Activated CD4-positive, alpha-beta T cell treated with anti-CD3 and anti-CD28 coated beads, Interleukin-2, amount 50 U/mL, for 1 hour (primary cell): Measurements from ENCODE around the gene HOOK2.
"Not testable (repeated sequence)": the region's sequence is repeated elsewhere in the genome, so short reads cannot be mapped to it uniquely, and the experiment has no call there.

Source experiments
- DNase-seq: peaks from one replicate; pipeline ENCODE4 v3.0.0-alpha.2; 2020

Gene HOOK2

DNA sequence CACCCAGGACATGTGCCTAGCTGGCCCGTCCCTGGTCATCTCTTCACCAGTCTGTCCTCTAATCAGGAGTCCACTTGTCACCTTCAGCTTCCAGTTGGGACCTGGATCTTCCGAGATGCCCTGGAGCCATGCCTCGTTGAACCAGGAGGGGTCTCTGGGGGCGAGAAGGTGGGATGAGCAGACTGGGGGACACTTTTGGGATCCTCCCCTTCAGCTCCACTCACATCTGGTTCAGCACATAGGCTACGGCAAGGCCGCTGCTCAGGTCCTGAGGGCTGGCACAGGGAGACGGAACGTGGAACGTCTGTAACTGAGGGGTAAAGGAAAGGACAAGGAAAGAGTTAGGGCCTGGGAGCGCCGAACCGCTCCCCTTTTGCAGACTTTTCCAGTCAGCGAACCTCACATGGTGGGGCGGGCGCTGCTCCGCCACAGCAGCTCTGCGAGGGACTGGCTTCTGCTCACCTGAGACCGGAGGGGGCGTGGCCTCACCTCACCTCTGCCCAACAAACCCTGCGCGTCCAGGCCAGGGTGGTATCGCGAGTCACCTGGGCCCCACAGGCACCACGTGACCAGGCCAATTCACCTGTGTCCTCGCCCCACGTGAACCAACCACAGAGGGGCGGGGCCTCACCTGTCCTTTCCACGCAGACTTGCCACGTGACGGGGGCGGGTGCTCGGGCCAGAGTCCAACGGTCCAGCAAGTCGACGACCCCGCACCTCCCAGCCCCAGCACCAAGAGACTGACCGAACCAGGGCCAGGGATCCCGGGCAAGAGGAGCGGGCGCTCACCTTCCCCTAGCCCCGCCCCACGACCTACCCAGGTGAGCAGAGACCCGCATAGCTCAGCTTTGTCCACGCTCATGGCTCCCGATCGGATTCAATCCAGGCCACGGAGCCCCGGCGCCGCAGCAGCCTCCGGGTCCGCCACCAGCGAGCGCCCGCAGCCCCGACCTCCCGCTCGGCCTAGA, at the start of gene HOOK2:
Gene HOOK2 (minus strand): TSS at position 965 of the 968 bp plus-strand sequence. CDS start 103 bp downstream, at position 862.
- peak; percentile 48 for DNase-seq

- DNase-seq = no peak
Observed at GRCh38 chr19:12821761-12822160, 46.4 kb upstream of the HOOK2 start.

DNA sequence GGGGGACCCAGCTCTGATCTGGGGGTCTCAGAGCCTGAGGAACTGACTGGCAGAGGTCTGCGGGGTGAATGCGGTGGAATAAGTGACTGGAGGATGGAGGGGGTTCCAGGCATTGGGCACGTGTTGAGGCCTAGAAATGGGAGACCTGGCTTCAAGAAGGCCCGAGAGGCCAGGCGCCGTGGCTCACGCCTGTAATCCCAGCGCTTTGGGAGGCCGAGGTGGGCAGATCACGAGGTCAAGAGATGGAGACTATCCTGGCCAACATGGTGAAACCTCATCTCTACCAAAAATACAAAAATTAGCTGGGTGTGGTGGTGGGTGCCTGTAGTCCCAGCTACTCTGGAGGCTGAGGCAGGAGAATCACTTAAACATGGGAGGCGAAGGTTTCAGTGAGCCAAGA, 42.5 kb upstream of the HOOK2 start:
- not testable (repeated sequence) for DNase-seq

- not testable (repeated sequence) for DNase-seq
Observed at GRCh38 chr19:12817188-12817587, 41.8 kb upstream of the HOOK2 start.

DNA sequence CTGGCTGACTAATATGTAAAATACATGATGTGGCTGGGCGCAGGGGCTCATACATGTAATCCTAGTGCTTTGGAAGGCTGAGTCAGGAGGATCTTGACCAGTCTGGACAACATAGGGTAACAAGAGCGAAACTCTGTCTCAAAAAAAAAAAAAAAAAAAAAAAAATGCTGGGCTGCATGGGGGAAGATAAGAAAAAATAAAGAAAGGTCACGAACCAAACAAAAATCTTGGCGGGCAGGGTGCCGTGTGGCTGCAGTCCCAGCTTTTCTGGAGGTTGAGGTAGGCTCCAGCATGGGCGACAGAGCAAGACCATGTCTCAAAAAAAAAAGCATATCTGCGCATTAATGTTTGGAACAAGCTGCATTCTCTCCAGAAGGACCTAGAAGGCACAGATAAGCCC, 39.7 kb upstream of the HOOK2 start:
- DNase-seq = no peak

DNA sequence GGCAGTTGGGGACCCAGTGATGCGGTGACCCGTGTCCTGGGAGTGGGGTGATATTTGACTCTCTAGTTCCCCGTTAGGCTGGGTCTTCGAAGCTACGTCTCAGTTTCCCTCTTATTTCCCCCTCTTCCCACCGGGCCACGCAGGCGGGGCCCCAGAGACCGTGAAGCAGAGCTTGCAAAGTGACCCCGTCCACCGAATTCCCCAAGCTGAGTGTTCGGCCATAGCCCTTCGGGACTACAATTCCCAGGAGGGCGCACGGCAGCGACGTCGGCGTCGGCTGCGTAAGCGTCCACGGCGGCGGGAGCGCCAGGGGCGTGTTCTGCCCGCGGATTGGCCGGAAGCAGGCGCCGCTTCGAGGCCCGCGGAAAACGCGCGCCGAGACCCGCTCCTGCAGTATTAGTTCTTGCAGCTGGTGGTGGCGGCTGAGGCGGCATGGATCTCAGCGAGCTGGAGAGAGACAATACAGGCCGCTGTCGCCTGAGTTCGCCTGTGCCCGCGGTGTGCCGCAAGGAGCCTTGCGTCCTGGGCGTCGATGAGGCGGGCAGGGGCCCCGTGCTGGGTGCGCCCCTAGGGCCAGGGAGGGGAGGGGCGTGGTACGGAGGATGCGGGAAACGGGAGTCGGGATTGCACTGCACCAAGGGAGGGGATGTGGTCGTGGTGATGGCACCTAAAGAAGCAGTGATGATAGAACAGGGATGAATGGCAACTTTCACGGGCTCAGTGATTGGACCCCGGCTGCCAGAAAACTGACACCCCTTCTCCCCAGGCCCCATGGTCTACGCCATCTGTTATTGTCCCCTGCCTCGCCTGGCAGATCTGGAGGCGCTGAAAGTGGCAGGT, 31.1 kb upstream of the HOOK2 start, which contains the start of gene RNASEH2A:
Gene RNASEH2A (plus strand): TSS at position 343 of the 840 bp plus-strand sequence. CDS start 90 bp downstream, at position 433.
- peak; percentile 83 for DNase-seq

DNA sequence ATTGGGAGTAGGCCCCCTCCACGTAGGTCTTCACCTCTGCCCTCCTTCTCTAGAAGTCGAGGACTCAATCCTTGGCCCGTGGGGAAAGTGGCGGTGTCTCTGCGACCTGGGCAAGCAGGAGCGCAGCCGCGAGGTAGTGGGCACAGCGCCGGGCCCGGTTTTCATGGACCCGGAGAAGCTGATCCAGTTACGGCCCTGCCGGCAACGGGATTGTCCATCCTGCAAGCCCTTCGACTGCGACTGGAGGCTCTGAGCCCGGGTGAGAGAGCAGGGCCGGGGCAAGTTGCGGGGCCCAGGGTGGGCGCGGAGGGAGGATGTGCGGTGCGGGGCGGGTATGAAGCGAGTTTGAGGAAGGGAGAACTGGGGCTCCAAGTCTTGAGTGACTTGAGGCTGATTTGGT, 28.7 kb upstream of the HOOK2 start:
- DNase-seq = no peak

DNA sequence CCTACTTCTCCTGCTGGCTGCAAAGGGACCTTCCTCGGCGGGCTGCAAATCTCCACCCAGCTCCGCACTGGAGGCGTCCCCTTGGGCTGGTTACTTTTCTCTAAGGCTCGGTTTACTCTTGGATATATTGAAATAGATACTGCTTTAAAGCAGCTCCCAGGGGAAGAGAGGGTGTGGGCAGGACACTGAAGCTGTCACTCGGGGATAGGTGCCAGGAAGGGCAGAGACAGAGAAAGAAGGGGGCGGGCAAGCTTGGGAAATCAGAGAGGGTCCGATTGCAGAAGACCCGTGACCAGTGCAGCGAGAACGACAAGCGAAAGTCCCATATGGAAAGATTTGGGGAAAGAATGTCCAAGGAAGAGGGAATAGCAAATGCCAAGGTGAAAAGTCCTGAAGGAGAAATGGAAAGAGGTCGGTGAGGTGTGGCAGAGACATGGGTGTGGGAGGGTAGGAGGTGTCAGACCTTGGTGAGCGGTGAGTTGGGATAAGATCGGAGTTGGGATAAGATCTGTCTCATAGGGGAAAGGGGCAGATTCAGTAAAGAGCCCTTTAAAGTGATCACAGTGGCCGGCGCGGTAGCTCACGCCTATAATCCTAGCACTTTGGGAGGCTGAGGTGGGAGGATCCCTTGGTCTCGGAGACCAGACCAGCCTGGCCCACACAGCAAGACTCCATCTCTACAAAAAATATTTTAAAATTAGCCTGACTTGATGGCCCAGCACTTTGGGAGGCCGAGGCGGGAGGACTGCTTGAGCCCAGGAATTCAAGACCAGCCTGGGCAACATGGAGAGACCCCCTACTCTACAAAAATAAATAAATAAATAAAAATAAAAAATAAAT, 27.1 kb upstream of the HOOK2 start:
- DNase-seq = no peak

DNA sequence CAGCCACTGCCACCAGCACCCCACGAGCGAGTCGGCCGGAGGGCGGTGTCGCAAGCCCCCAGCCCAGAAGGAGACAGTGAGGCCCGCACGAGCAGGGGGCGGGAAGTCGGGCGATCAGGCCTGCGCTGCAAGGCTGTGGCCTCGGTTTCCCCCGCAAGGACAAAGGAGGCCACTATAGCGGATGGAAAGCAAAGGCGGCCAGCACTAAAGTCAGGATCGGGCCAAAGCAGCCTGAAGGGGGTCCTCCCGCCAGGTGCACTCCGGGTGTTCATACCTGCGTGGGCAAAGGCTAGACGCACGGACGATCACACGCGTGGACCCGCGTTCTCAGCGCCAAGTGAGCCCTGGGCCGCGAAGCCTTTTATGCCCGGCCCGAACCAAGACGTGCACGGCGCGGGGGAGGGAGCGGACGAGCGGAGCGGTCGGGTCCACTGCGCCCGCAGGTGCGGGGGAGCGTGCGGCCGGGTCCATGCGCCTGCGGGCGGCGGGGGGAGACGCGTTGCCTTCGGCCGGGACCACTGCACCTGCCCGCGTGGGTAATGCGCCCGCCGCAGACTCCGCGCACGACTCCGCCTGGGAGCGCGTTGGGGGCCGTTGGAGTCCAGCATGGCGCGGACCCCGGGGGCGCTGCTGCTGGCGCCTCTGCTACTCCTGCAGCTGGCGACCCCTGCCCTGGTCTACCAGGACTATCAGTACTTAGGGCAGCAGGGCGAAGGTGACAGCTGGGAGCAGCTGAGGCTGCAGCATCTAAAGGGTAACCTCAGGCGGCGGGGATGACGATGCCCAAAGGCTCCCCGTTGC, 26.3 kb upstream of the HOOK2 start, which contains the start of the genes PRDX2 and THSD8:
Gene PRDX2 (minus strand): TSS at position 335 of the 801 bp plus-strand sequence. CDS start 539 bp downstream, outside the sequence.
Gene THSD8 (plus strand): TSS at position 604 of the 801 bp plus-strand sequence. CDS start 3 bp downstream, at position 607.
- DNase-seq = peak; percentile 74

DNA sequence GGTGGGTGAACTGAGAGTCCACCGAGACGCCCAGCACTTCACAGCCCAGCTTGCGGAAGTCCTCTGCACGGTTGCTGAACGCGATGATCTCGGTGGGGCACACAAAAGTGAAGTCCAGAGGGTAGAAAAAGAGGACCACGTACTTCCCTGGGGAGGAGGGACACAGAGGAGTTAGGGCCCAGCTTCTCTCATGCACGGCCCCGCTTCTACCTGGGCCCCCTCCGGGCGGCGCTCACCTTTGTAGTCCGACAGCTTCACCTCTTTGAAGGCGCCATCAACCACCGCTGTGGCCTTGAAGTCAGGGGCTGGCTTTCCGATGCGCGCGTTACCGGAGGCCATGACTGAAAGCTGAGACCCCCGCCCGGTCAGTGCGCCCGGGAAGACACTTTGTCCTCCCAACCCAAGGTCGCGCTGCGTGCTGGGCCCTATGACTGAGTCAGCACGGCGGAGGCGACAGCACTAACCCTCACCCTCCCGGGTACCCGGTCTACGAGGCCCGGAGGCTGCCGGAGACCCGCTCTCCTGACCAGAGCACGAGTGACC, 25.6 kb upstream of the HOOK2 start:
- DNase-seq = no peak

DNA sequence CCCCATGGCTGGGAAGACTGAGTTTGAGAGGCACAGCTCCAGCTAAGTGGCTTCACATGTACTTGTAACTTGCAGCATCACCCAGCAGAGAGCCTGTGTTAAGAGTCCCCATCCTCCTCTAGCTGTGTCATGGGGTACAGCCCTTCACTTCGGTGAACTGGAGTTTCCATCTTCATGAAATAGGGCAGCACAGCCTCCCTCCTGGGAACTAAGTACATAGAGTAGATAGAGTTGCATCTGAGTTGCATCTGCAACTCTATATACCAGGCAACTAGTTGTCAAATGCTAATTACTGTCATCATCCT, 25.1 kb upstream of the HOOK2 start:
- DNase-seq = no peak

DNA sequence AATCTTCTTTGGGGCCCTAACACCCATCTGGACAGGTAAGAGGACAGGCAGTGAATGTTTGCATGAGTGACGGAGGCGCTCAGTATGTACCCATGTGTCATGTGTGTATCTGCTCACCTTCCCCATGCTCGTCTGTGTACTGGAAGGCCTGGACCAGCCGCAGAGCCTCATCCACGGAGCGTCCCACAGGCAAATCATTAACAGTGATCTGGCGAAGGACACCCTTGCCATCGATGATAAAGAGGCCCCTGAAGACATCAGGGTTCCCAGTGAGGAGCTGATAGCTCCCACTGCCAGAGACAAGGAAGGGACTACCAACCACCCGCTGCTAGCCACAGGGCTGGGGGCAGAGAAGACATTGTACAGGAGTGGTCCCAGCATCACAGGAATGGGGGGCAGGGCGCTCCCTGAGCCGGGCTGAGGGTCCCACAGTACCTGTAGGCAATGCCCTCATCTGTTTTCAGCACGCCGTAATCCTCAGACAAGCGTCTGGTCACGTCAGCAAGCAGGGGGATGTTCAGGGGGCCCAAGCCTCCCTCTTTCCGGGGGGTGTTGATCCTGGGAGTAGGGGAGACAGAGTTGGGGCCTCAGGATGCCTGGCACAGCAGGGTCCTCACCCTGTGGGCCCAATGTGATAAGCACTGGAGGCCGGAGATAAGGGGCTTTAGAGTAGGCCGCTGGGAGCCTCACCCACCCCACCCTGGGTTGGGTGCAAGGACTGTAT, 24.6 kb upstream of the HOOK2 start:
- DNase-seq = no peak

GRCh38 chr19:12797607-12798006, 22.3 kb upstream of the HOOK2 start:
- DNase-seq = not testable (repeated sequence)

- no peak for DNase-seq
Observed at GRCh38 chr19:12797141-12797587, 21.8 kb upstream of the HOOK2 start.

- peak; percentile 72 for DNase-seq
Observed at GRCh38 chr19:12796146-12797071, 21.1 kb upstream of the HOOK2 start.

GRCh38 chr19:12794971-12795381, 19.6 kb upstream of the HOOK2 start:
- DNase-seq = no peak

DNA sequence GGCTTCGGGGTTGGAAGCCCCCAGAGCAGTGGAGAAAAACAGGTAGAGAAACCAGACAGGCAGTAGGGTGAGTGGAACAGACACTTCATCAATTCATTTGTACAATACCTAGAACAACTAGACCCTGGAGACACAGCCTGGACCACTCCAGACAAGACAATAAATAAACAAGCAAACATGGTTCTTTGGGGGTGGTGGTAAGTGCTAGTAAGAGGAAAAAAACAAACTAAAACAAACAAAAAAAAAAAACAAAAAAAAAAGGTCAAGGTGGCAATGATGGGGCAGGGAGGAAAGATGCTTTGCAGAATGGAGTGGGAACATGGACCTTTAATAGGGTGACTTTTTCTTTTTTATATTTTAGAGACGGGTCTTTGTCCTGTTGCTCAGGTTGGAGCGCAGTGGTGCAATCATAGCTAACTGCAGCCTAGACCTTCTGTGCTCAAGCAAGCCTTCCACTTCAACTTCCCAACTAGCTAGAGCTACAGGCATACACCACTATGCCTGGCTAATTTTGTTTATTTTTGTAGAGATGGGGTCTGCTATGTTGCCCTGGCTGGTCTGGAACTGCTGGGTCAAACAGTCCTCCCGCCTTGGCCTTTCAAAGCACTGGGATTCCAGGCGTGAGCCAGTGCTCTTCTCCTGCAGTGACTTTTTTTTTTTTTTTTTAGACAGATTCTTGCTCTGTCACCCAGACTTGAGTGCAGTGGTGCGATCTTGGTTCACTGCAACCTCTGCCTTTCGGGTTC, 19.0 kb upstream of the HOOK2 start:
- no peak for DNase-seq
